NCI-H128 (cell line): ENCODE measurements around the gene SPPL2B.

ENCODE experiments used
- DNase-seq: peaks from one replicate; lab custom pipeline; 2025; ENCODE audit not compliant: unreplicated experiment; lab: John Stamatoyannopoulos, UW

Gene SPPL2B

GRCh38 chr19:2353887-2354592 lies 25.6 kb downstream of the SPPL2B start:
- DNase-seq, result no peak

GRCh38 chr19:2354670-2355069 lies 26.2 kb downstream of the SPPL2B start:
- DNase-seq, result no peak

- DNase-seq, result no peak
Observed at GRCh38 chr19:2355168-2356035, 26.9 kb downstream of the SPPL2B start.

GRCh38 chr19:2356036-2356646 lies 27.7 kb downstream of the SPPL2B start:
- DNase-seq, result no peak

- no peak for DNase-seq
Observed at GRCh38 chr19:2357279-2358206, 29.1 kb downstream of the SPPL2B start.

GRCh38 chr19:2358548-2359173 lies 30.2 kb downstream of the SPPL2B start:
- no peak for DNase-seq

- no peak for DNase-seq
Observed at GRCh38 chr19:2359992-2360685, 31.7 kb downstream of the SPPL2B start, which contains the start of gene TMPRSS9. Gene TMPRSS9, plus strand, starts transcription at chr19:2360265. Its CDS starts 29,521 bp downstream, at chr19:2389786.

- DNase-seq, result no peak
Observed at GRCh38 chr19:2360833-2361232, 32.3 kb downstream of the SPPL2B start.

GRCh38 chr19:2361246-2362045 lies 33.0 kb downstream of the SPPL2B start:
- DNase-seq, result no peak

- no peak for DNase-seq
Observed at GRCh38 chr19:2362046-2362969, 33.8 kb downstream of the SPPL2B start.

- no peak for DNase-seq
Observed at GRCh38 chr19:2362970-2363300, 34.5 kb downstream of the SPPL2B start.

GRCh38 chr19:2363419-2363818 lies 34.9 kb downstream of the SPPL2B start:
- DNase-seq, result no peak

- no peak for DNase-seq
Observed at GRCh38 chr19:2365201-2365970, 36.9 kb downstream of the SPPL2B start.

GRCh38 chr19:2371656-2372055 lies 43.2 kb downstream of the SPPL2B start:
- no peak for DNase-seq

- no peak for DNase-seq
Observed at GRCh38 chr19:2372076-2372612, 43.7 kb downstream of the SPPL2B start.

- no peak for DNase-seq
Observed at GRCh38 chr19:2374808-2375207, 46.3 kb downstream of the SPPL2B start.
